ENCODE measurements around the gene EBI3.
"Not testable (repeated sequence)": the region's sequence is repeated elsewhere in the genome, so short reads cannot be mapped to it uniquely, and the experiment has no call there.

EBI3 gene

GRCh38 chr19:4278010-4278409 lies 48.7 kb downstream of the EBI3 start:
- DNase-seq (ENCODE audit: low spot score) (no peak), FAIRE-seq (no peak)

GRCh38 chr19:4278419-4279266 lies 49.3 kb downstream of the EBI3 start, which contains the start of gene SHD:
SHD (plus strand) TSS chr19:4279266; CDS start chr19:4280064, 798 bp downstream.
- FAIRE-seq, result no peak
- no peak for DNase-seq (ENCODE audit: low spot score)

- DNase-seq (ENCODE audit: low spot score), result no peak
- FAIRE-seq, result no peak
Measured at GRCh38 chr19:4279267-4279529, 49.9 kb downstream of the EBI3 start.

GRCh38 chr19:4279530-4280422 lies 50.5 kb downstream of the EBI3 start:
- DNase-seq (ENCODE audit: low spot score) (no peak), FAIRE-seq (no peak)

- no peak for DNase-seq (ENCODE audit: low spot score)
- no peak for FAIRE-seq
Measured at GRCh38 chr19:4284176-4284958, 55.0 kb downstream of the EBI3 start.

- FAIRE-seq, result no peak
- no peak for DNase-seq (ENCODE audit: low spot score)
Measured at GRCh38 chr19:4284974-4285373, 55.7 kb downstream of the EBI3 start.

- DNase-seq (ENCODE audit: low spot score); FAIRE-seq: not testable (repeated sequence)
Measured at GRCh38 chr19:4286141-4286540, 56.8 kb downstream of the EBI3 start.

Data from urothelium cell line (cell line).